Activated B cell treated with CpG ODN at 0.5 μM for 24 hours (primary cell): ENCODE results near the gene LY6G6F. TPM values are rescaled to one million over a fixed set of nuclear protein-coding genes. Genes with fewer than 3 reads are reported as not detected.
"Not testable (repeated sequence)": the region's sequence is repeated elsewhere in the genome, so short reads cannot be mapped to it uniquely, and the experiment has no call there.

ENCODE experiments used
- ATAC-seq: fragments of 200-7000 bp; cut with Tn5 transposase; one replicate; pipeline ENCODE4 v1.10.0; 2021; ENCODE audit warnings: low read depth, mild to moderate bottlenecking, moderate library complexity
- CTCF ChIA-PET: fragments of 350-600 bp; sonication (Branson Sonifier 250); formaldehyde crosslinking; loops from one replicate; lab custom pipeline; 2021; ENCODE audit warnings: antibody characterized with exemption; lab: Charles Lee
- POLR2A ChIA-PET: fragments of 350-600 bp; sonication (Branson Sonifier 250); formaldehyde crosslinking; loops from one replicate; lab custom pipeline; 2021; ENCODE audit warnings: antibody characterized with exemption; lab: Charles Lee
- DNase-seq: peaks from one replicate; pipeline ENCODE4 v3.0.0; 2022
- H3K27ac Mint-ChIP-seq: one replicate; pipeline ENCODE4 v1.8.0; 2020; ENCODE audit warnings: mixed read lengths
- H3K27me3 Mint-ChIP-seq: one replicate; pipeline ENCODE4 v1.8.0; 2021; ENCODE audit warnings: mixed read lengths
- H3K36me3 Mint-ChIP-seq: one replicate; pipeline ENCODE4 v1.8.0; 2021; ENCODE audit warnings: low read depth, mixed read lengths
- H3K4me1 Mint-ChIP-seq: one replicate; pipeline ENCODE4 v1.8.0; 2021; ENCODE audit warnings: mixed read lengths
- H3K4me3 Mint-ChIP-seq: one replicate; pipeline ENCODE4 v1.8.0; 2020; ENCODE audit warnings: mild to moderate bottlenecking, mixed read lengths
- H3K9me3 Mint-ChIP-seq: one replicate; pipeline ENCODE4 v1.8.0; 2020; ENCODE audit warnings: mixed read lengths
- intact Hi-C: fragments of 100-400 bp; cut with micrococcal nuclease; formaldehyde crosslinking; loops from one replicate; pipeline ENCODE4 v1.15.1; 2024
- total RNA-seq: library from RNA; stranded (reverse); gene quantifications from 2 replicates; pipeline ENCODE4 v1.2.3, GENCODE V29; 2022
- TF ChIP-seq, protein P1 (sequence below): fragments of 200-600 bp; IDR thresholded peaks from one replicate; pipeline ENCODE4 v1.8.0; 2022; ENCODE audit warnings: antibody characterized with exemption, mild to moderate bottlenecking

The LY6G6F gene
- total RNA-seq, 1 donor from 2014 or later = not detected

DNA sequence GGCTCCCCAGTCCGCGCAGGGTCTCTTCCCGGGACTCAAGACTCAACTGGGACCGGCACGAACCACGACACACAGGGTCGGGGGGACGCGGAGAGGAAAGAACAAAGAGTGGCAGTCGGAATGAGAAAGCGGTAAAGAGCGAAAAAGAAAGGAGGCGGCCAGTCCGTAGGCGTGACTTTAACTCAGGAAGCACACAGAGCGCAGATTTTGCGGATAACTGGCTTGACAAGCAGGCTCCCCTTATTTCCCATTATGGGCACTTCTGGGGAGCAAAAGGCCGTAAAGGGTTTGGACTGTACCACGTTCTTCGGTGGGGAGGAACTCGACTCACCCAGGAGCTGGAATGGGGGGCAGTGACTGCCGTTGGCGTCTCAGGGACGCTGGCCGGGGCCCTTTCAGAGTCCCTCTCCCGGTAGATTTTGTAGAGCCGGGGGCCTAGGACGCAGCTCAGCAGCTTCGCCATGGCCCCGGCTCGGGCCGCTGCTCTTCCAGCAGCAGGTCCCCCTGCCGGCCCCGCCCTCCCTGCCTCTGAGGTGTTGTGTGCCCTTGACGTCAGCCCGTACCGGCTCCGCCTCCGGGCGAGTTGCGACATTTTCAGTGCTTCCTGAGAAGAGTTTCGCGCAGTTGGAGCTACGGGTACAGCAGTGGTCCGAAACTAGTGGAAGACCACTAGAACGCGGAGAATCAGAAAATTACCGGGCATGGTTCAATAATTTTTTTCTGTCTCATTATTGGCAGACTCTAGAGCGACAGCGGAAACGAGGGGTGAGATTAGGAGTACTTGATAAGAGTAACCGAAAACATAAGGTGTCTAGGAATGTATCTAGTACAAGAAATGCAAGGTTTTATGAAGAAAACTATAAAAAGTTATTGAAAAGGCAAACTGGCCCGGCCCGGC lies 3.6 kb upstream of the LY6G6F start, which contains the start of gene ABHD16A:
Gene ABHD16A, minus strand, starts transcription at position 506 of the 898 bp plus-strand sequence. Its CDS starts 43 bp downstream, at position 463.
- H3K27ac Mint-ChIP-seq = peak within 1 kb of the TSS; percentile 89
- POLR2A ChIA-PET = interaction anchor here (0.5 to 4.1 kb wide), 49 partner anchors 8 to 1586 kb away, joined by 3 to 32 read pairs (median 5); partner anchors contain the start of genes BAG6, C6orf47, CLIC1 and CSNK2B
- DNase-seq (peak; percentile 94), ATAC-seq (peak; percentile 93)
- no peaks in the 10 kb centered on the region for H3K9me3 Mint-ChIP-seq
- peak within 1 kb of the TSS; percentile 99 for H3K4me3 Mint-ChIP-seq
- CTCF ChIA-PET = interaction anchor here (1.0 to 1.5 kb wide), 3 partner anchors 26 to 184 kb away, joined by 3 to 5 read pairs (median 3); partner anchors contain the start of gene BAG6
- peaks cover 32% of the 10 kb centered on the region for H3K36me3 Mint-ChIP-seq
- H3K4me1 Mint-ChIP-seq = peaks cover 28% of the 10 kb centered on the region
- intact Hi-C loops = loop anchor here (1.0 to 2.0 kb wide), 9 partner anchors 22 to 156 kb away; partner anchors contain the start of genes BAG6, HSPA1B, LY6G5C and NFKBIL1
- TF ChIP-seq, protein P1, sequence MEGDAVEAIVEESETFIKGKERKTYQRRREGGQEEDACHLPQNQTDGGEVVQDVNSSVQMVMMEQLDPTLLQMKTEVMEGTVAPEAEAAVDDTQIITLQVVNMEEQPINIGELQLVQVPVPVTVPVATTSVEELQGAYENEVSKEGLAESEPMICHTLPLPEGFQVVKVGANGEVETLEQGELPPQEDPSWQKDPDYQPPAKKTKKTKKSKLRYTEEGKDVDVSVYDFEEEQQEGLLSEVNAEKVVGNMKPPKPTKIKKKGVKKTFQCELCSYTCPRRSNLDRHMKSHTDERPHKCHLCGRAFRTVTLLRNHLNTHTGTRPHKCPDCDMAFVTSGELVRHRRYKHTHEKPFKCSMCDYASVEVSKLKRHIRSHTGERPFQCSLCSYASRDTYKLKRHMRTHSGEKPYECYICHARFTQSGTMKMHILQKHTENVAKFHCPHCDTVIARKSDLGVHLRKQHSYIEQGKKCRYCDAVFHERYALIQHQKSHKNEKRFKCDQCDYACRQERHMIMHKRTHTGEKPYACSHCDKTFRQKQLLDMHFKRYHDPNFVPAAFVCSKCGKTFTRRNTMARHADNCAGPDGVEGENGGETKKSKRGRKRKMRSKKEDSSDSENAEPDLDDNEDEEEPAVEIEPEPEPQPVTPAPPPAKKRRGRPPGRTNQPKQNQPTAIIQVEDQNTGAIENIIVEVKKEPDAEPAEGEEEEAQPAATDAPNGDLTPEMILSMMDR = no peak
- no peaks in the 10 kb centered on the region for H3K27me3 Mint-ChIP-seq

DNA sequence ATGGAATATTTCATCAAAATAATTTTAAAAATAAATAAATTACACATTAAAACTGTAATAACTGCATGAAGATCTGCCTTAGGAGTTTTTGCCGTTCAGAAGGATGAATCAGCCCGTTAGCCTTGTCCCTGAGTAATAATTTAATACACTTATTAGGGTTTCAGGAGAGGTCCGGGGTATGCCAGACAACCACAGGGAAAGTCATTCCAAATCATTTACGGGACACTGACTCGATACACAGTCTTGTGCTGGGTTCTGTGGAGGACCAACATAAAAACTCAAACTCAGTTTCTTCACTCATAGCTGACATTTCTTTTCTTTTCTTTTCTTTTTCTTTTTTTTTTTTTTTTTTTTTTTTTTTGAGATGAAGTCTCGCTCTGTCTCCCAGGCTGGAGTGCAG lies 735 bp upstream of the LY6G6F start:
- POLR2A ChIA-PET = interaction anchor here (0.6 kb wide), 1 partner anchor 84 kb away, joined by 5 read pairs; no protein-coding TSS in a partner anchor
- no peaks in the 10 kb centered on the region for H3K9me3 Mint-ChIP-seq
- H3K27me3 Mint-ChIP-seq = no peaks in the 10 kb centered on the region

DNA sequence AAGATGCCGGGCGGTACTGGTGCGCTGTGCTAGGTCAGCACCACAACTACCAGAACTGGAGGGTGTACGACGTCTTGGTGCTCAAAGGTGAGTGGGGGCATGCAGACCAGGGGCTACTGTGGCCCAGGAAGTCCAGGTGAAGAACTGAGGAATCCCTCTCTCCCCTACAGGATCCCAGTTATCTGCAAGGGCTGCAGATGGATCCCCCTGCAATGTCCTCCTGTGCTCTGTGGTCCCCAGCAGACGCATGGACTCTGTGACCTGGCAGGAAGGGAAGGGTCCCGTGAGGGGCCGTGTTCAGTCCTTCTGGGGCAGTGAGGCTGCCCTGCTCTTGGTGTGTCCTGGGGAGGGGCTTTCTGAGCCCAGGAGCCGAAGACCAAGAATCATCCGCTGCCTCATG lies 1.0 kb downstream of the LY6G6F start:
- H3K4me1 Mint-ChIP-seq = peaks cover 19% of the 10 kb centered on the region
- no peaks in the 10 kb centered on the region for H3K9me3 Mint-ChIP-seq
- peaks cover 4% of the 10 kb centered on the region for H3K36me3 Mint-ChIP-seq
- ChIA-PET CTCF (no interaction called here), POLR2A (no interaction called here)
- no peak overlapping the region for H3K4me3 Mint-ChIP-seq
- no peaks in the 10 kb centered on the region for H3K27me3 Mint-ChIP-seq
- TF ChIP-seq, protein P1 = no peak
- intact Hi-C loops = no loop called here
- H3K27ac Mint-ChIP-seq = no peak overlapping the region
- DNase-seq (no peak), ATAC-seq (no peak)

More for the DNA sequence above, 735 bp upstream of the LY6G6F start:
- CTCF ChIA-PET = no interaction called here
- TF ChIP-seq, protein P1 = no peak
- H3K4me3 Mint-ChIP-seq = no peak overlapping the region
- ATAC-seq (no peak), DNase-seq (no peak)
- no peak overlapping the region for H3K27ac Mint-ChIP-seq
- peaks cover 16% of the 10 kb centered on the region for H3K36me3 Mint-ChIP-seq
- intact Hi-C loops = no loop called here
- H3K4me1 Mint-ChIP-seq = peaks cover 30% of the 10 kb centered on the region

DNA sequence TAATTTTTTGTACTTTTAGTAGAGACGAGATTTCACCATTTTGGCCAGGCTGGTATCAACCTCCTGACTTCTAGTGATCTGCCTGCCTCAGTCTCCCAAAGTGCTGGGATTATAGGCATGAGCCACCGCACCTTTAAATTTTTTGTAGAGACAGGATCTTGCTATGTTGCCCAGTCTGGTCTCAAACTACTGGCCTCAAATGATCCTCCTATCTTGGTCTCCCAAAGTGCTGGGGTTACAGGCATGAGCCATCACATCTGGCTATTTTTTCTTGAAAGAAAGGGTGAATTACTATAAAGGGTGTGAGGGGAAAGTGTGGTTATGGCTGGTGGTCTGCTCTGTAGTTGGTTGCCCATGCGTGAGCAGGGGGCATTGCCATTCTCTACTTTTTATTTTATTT lies 1.6 kb downstream of the LY6G6F start:
- DNase-seq = no peak
- intact Hi-C loops = no loop called here
- Mint-ChIP-seq H3K27me3 (no peaks in the 10 kb centered on the region), H3K4me3 (no peak overlapping the region), H3K4me1 (peaks cover 17% of the 10 kb centered on the region), H3K36me3 (peaks cover 1% of the 10 kb centered on the region), H3K9me3 (no peaks in the 10 kb centered on the region), H3K27ac (no peak overlapping the region)
- ChIA-PET CTCF (no interaction called here), POLR2A (interaction anchor here (0.9 to 1.1 kb wide), 2 partner anchors 19 to 27 kb away, joined by 3 to 4 read pairs; no protein-coding TSS in a partner anchor)
- no peak for ATAC-seq
- TF ChIP-seq, protein P1 = no peak

DNA sequence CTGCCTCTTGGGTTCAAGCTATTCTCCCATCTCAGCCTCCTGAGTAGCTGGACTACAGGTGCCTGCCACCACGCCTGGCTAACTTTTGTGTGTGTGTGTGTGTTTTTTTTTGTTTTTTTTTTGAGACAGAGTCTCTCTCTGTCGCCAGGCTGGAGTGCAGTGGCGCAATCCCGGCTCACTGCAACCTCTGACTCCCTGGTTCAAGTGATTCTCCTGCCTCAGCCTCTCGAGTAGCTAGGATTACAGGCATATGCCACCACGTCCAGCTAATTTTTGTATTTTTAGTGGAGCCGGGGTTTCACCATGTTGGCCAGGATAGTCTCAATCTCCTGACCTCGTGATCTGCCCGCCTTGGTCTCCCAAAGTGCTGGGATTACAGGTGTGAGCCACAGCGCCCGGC lies 2.5 kb downstream of the LY6G6F start:
- peaks cover 12% of the 10 kb centered on the region for H3K4me1 Mint-ChIP-seq
- CTCF ChIA-PET, H3K27me3 Mint-ChIP-seq, intact Hi-C loops, DNase-seq, H3K36me3 Mint-ChIP-seq, ATAC-seq, H3K27ac Mint-ChIP-seq, H3K4me3 Mint-ChIP-seq, H3K9me3 Mint-ChIP-seq: not testable (repeated sequence)
- POLR2A ChIA-PET = interaction anchor here (0.9 to 1.1 kb wide), 2 partner anchors 18 to 26 kb away, joined by 3 to 4 read pairs; no protein-coding TSS in a partner anchor
